ENCODE results near the gene MELTF.

Gene MELTF

DNA sequence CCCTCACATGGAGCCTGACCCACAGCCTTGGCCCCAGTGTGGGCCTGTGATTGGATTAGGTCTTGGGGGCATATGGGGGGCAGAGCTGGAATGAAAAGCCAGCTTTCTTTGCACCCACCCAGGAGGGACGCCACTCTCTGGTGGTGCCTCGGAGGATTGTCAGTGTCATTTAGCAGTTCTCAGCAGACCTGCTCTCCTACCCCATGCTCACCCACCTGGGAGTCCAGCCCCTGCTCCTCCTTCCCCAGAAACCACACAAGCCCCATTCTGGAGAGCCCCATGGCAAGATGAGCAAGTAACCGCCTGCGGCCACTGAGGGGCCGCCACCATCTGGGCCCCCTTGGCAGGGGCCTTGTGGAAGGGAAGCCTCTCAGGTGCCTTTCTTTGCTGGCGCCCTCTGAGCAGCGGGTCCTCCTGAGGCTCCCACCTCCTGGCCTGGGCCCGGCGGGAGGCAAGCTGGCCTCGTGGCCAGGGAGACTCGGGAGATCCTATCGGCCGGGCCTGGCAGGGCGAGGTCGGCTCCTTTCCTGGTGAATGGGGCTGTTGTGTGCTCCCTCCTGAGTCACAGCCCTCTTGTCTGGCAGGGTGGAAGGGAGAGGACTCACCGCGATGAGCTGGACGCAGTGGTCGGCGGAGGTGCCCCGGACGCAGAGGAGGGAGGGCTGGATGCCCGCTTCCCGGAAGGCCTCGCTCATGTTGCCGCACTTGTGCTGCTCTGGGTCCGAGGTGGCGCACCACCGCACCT lies 2.3 kb downstream of the MELTF start:
- DNase-seq (ENCODE audit: low spot score), result no peak

DNA sequence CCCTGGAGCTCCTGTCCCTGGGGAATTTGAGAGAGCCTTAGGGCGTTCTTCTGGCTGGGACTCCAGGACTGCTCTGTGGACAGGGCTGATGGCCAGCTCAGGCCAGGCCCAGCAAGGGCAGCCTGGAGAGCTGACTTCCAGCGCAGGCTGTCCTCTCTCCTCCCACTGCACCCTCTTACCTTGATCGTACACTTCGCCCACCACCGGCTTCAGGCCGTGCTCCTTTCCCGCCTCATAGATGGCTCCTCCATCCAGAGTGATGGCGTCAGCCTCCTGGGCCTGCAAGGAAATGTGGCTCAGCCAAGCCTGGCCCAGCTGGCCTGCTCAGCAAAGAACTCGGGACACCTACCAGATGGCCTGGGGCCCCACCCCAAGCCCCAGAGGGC lies 3.1 kb downstream of the MELTF start:
- no peak for DNase-seq (ENCODE audit: low spot score)

DNA sequence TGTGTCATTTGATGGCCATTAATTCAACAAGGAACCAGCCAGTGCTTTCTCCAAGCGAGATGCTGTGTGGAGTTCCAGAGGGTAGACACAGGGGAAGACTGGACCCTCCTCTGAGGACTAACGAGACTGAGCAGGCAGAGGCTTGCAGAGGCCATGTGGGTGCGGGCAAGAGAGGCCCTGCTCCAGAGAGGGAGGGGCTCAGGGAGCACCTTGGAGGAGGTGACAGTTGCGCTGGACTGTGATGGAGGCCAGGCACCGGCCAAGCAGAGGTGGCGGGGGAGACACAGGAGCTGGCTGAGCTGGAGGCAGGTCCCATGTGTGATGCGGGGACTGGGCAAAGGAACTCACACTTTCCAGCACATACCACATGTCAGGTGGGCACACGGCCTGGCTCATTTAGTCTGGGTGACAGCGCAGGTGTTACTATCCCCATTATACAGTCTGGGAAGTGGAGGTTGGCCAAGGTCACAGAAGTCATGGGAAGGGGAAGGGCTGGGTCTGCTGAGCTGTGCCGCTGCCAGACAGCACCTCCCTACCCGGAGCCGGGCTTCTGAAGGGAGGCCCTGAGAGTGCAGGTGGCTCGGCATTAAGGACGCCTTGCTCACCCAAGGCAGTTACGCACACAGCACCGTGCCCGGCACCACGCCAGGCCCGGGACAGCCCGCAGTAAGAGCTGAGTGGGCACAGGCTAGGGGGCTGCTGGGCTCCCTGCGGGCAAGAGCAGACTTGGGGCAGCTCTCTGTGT lies 3.7 kb downstream of the MELTF start:
- no peak for DNase-seq (ENCODE audit: low spot score)

DNA sequence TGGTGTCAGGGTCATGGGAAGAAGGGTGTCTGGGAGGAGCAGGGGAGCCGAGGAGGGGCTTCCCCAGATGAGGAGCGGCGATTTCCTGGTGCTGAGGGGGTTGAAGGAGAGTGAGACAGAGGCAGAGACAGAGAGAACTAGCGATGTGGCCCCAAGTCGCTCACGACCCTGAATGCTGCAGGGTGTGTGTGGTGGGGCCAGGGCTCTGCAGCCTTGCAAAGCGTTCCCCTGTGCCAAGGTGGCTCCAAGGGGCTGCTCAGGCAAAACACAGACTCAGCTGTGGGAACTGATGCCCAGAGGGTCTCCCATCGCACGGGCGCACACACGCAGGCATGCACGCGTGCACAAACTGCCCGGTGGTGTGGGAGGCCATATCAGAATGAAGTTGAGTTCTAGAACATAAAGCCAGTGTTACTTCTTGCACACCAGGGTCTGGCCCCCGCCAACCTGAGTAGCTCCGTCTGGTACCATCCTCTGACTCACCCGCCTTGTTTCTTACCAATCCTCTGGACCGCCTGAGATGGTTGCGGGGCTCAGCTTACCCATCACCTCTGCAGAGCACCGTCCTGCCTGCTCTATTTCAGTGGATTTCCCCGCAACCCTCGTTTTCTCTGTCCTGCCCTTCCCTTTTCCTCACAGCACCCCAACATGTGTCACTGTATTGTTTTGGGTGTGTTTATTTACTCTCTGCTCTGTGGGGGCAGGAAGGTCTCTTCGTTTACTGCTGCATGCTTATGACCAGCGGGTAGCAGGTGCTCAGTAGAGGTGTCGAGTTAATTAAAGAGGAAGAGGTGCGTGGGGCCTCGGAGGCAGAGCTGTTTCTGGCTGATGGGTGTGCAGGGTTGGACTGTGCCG lies 4.5 kb downstream of the MELTF start:
- no peak for DNase-seq (ENCODE audit: low spot score)

DNA sequence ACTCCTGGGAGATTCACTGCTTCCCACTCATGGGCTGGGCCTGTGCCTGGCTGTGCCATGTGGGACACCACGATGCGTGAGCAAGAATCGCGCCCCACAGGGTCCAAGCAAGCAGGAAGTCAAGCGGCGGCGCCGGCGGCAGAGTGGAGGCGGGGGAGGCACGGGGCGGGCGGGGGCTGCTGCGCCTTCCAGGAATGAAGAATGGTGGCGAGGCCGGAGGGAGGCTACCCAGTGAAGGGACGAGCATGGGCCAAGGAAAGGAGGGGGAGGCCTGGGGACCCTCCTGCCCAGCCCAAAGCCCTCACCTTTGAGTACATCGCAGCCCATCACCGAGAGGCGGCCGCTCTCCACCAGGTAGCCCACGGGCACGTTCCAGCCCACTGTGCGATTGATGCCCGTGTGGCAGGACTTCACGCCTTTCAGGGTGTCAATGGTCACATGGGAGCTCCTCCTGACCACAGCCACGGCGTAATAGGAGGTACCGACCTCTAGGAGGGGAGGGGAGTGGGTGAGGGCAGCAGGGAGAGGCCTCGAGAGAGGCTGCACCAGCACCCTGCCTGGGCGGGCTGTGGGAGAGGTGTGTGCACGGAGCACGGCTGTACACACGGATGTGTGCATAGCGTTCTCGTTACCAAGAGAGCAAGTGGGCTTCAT lies 5.5 kb downstream of the MELTF start:
- no peak for DNase-seq (ENCODE audit: low spot score)

DNA sequence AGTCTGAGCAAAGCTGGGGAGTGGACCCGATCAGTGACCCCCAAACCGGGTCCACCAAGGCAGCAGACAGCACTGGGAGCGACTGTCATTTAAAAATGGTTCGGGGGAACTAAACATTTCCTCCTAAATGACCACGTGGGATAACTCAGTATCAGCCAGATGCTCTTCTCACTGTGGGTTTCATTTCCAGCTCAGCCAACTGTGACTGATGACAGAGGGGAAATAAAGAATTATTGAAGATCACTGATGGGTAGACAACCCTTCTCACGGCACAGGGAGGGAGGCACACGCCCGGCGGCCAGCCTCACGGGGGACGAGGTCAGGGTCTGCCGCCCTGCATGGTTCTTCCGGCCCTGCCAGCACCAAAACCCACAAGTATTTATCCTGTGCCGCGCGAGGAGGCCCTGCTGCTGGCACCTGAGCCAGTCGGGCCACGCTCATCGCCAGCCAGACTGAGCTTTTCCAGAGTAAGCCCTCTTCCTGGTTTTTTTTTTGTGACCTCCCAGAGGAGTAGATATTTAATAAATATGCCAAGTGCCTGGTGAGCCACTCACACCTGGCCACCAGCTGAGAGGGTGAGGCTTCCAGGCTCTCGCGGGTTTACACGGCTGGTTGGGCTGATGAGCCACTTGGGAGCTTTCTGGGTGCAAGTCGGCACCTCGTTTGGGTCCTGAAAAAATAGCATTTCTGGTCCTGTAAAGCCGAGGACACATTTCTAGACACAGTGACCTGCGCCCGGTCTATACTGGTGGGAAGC lies 6.2 kb downstream of the MELTF start:
- no peak for DNase-seq (ENCODE audit: low spot score)

DNA sequence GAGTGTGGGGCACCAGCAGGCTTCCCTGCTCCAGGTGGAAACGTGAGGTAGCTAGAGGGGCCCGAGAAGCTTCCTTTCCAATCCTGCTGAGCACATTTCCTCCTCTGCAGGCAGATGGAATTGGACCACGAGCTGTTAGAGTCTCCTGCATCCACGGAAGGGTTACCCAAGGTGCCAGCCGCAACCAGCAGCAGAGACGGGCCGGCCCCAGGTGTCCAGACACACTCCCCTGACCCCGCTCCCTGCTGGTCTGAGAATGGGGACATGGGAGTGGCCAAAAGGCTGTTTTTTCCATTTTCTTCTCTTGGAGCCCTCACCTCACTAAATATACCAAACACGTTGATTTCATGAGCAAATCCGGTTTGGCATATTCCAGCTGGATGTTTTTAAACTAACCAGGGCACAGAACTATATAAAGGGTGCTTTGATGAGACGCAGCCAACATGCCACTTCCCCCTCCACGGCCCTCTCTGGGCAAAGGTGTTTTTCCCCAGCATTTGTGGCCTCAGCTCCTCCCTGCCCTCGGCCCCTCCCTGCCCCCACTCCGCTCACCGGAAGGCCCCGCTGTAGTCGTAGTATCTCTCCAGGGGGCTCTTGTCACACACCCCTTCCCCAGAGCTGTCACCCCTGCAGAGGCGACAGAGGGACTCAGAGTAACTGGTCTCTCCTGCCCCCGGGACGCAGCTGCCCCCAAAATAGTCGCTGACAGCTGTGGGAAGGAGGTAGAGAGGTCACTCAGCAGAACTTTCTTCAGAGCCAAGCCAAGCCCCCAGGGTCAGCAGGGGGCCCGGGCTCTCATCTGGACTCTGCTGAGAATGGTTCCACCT lies 7.0 kb downstream of the MELTF start:
- DNase-seq (ENCODE audit: low spot score), result no peak

DNA sequence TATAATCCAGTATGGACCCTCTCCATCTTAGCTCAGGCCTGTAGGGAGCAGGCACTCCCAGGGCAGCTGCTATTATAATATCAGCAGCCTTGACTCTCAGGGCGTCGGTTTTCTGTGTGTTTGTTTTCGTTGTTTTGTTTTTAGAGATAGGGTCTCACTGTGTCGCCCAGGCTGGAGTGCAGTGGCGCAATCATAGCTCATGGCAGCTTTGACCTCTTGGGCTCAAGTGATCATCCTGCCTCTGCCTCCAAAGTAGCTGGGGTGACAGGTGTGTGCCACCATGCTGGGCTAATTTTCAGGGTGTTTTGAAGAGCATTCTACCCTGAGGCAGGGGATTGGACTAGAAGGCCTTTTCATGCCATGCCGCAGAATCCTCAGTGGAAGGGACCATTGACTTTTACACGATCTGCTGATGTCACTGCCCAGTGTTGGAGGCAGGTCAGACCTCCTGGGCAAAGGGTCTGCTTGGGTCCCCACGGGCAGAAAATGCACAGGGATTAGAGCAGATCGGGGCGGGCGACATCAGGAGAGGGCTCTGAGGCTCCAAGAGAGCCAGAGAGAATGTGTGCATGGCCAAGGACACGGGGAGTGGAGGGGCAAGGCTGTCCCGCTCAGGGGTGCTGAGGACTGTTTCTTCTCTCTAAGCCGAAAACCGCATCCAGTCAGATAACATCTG lies 7.8 kb downstream of the MELTF start:
- DNase-seq (ENCODE audit: low spot score), result no peak

DNA sequence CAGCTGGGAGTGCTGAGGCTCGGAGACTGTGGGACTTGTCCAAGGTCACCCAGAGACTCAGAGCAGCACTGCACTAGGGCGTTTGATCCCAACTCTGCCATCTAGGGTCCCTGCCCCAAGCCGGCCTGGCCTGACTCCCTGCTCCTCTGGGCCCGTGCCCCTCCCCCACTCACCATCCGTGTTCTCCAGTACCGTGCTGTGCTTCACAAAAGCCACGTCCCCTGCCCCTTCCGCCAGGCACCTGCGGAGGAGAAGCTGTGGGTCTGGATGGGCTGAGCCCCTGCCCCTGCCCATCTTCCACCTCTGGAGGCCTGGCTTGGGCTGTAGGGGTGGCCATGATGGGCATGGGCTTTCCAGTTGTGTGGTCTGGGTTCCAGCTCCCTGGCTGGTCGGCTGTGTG lies 8.4 kb downstream of the MELTF start:
- DNase-seq (ENCODE audit: low spot score), result no peak

DNA sequence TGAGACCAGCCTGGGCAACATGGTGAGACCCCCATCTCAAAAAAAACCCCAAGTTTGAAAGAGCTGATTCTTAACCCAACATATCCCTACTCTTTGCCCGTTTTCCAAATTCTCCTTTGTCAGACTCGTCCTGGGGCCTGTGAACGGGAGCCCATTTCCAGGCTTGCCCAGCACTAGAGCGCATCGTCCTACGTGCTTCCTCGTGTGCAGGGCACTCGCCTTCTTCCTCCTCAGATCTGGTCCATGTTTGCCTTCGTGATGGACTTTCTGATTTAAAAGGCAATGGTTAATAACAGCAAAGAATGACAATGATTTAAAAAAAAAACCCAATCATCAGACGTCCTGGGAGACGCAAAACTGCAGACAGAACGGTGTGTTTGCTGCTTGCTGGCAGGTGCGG lies 10.1 kb downstream of the MELTF start:
- DNase-seq (ENCODE audit: low spot score), result no peak

DNA sequence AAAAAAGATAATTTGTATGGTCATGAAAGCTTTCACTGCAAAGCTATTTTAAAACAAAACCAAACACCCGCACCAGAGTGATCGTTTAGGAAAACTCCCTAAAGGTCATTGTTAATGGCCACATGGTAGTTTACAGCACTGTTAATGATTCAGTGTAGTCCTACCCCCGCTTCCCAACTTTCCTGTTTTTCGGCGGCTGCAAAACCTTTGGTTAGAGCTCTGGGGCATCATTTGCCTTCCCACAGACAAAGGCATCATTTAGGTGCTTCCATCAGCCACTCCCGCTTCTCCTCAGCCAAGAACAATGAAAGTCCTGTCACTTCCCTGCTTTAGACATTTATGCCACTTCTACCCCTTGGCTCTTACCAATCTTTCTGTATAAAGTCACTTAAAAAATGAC lies 10.6 kb downstream of the MELTF start:
- DNase-seq (ENCODE audit: low spot score), result no peak

DNA sequence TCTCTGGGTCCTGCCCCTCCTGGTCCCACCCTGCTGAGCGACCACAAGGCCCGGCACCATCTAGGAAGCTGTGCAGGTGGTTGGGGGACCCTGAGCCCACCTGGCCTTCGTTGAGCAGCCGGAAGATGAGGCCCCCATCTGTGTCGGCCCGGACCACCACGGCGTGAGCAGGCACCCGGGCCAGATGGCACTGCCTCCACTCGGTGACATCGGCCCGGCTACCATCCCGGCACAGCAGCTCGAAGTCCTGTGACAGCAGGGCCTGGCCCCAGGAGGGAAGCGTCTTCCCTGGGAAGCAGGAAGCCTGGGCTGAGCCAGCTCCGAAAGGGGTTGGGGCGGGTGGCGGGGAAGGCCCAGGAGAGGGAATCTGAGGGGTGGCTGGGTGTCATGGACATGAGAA lies 12.6 kb downstream of the MELTF start:
- DNase-seq (ENCODE audit: low spot score), result no peak

DNA sequence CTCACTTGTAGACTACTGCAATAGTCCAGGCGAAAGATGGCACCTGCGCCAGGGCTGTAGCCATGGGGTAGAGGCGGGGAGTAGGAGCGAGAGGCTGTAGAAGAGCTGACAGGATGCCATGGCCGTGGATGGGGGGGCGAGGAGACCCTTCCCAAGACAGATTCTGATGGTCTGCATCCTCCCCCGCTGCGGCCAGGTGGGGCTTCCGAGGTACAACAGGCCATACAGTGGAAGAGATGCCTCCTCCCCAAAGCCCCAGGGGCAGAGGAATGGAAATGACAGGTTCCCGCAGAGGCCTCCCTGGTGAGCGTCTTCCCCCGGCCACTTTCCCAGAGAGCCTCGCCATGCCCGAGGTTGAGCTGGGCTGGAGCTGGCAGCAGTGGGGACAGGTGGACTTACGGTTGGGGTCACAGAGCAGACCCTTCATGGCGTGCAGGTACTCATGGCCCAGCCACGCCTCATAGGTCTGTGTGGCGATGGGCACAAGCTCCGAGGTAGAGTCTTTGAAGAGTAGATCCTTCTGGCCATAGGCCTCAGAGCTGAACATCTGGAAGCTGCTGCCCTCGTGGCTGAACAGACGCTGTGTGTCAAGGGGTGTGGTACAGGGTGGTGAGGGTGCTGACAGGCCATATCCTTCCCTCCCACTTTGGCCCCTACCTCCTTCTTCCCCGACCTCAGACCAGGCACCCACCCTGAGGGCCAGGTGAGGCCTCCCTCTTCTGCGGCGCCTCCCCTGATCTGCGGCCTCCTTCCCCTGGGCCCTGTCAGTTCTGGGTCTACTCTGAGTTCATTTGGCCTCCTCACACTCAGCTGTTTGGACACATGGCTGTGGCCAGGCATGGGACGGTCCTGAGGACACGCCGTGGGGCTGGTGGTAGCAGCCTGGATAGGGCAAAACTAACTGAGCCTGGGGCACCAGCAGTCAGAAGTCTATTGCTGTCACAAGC lies 13.6 kb downstream of the MELTF start:
- DNase-seq (ENCODE audit: low spot score), result no peak

DNA sequence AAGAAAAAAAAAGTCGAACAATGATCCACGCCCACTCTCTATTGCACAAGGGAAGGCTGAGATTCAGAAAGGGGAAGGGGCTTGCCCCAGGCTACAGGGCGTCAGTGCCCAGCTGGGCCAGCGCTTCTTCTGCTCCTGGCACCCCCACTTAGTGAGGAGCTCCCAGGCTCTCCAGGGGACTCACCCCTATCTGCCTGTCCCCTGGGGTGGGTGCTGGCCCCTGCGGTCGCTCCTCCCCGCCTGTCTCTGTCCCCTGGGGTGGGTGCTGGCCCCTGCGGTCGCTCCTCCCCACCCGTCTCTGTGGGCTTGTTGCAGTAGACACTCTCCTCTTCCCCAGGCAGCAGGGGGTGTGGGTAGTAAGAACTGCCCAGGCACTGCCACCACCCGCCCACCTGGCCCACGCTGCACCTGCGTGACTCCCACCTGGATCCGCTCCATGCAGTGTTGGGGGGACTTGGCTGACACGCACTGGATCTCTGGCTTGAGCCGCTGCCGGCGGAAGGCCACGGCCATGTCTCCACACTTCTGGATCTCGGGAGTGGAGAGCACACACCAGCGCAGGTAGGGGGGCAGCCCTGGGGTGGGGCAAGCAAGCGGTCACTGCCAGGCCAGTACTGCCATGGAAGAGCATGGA lies 14.6 kb downstream of the MELTF start:
- DNase-seq (ENCODE audit: low spot score), result no peak

DNA sequence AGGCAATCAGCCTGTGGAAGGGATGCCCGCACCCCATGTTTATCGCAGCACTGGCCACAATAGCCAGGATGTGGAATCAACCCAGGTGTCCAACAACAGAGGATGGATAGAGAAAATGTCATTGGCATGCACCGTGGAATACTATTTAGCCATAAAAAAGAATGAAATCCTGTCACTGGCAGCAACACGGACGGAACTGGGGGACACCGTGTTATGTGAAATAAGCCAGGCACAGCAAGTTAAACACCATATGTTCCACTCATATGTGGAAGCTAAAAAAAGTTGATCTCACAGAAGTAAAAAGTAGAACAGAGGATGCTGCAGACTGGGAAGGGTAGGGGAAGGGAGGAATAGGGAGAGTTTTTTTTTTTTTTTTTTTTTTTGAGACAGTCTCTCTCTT lies 15.6 kb downstream of the MELTF start:
- no peak for DNase-seq (ENCODE audit: low spot score)

DNA sequence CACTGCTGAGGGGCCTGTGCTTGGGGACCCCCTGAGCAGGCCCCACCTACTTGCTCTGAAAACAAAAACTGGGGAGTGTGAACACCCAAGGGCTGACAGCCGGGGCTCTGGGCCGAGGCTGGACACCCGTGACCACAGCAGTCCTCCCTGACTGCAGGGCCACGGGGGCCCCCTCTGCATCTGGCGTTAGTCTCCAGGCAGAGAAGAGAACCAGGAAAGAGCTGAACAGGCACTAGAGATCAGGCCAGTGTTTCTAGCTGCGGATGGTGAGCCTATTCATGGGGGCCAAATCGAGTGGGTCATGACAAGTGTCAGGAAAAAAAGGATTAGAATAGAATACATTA lies 17.1 kb downstream of the MELTF start:
- DNase-seq (ENCODE audit: low spot score), result no peak

DNA sequence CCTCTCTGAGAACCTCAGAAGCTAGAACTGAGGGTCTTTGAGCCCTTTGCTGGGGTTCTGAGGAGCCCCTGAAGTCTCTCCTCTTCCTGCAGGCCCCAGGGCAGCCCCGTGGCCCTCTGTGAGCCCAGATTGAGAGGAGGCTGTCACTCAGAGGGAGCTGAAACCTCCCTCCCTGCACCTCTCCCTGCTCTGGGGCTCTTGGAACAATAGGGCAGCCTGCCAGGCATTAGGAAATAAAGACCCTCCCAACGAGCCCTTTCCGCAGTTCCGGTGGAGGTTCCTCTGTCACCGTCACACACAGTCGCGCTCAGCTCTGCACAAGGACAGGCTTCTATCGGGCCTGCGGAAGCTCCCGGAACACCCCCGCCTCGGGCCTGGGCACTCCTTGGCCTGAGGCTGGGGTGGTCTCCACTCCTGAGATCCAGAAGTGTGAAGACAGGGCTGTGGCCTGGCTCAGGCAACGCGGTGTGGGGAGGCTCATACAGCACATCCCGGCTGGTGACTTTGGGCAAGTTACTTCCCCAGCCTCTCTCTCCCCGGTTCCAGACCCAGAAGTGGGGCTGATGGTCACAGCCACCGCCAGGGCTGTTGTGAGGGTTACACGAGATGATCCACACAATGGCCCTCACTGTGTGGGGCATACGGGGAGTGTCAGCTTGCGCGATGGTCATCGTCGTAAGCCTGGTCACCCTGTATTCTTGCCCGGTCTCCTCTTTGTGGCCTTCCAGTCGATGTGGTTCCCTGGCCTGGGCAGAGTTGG lies 17.7 kb downstream of the MELTF start:
- DNase-seq (ENCODE audit: low spot score), result no peak
